Subcutaneous abdominal adipose tissue (tissue), 5 donors: Measurements from ENCODE around the gene GABRA4.

Experiments
- H3K27ac ChIP-seq: one replicate; pipeline ENCODE4 v1.7.0; 2013; ENCODE audit warnings: low read depth, mild to moderate bottlenecking, inconsistent platforms, low read length, moderate library complexity
- H3K27me3 ChIP-seq, 5 donors: one replicate each; pipeline ENCODE4 v1.7.0; 2013; ENCODE audit warnings: low read length in 5 of 5, inconsistent platforms in 1 of 5; ENCODE audit not compliant: control insufficient read depth in 5 of 5, insufficient read depth in 4 of 5
- H3K36me3 ChIP-seq, 5 donors: one replicate each; pipeline ENCODE4 v1.7.0; 2013; ENCODE audit warnings: low read length in 5 of 5; ENCODE audit not compliant: control insufficient read depth in 5 of 5, insufficient read depth in 5 of 5
- H3K4me1 ChIP-seq, 5 donors: one replicate each; pipeline ENCODE4 v1.7.0; 2013; ENCODE audit warnings: low read length in 5 of 5, mild to moderate bottlenecking in 3 of 5, moderate library complexity in 1 of 5; ENCODE audit not compliant: control insufficient read depth in 5 of 5, insufficient read depth in 5 of 5
- H3K4me3 ChIP-seq, 5 donors: one replicate each; pipeline ENCODE4 v1.7.0; 2013; ENCODE audit warnings: low read length in 5 of 5, low read depth in 1 of 5
- H3K9ac ChIP-seq, 5 donors: one replicate each; pipeline ENCODE4 v1.7.0; 2013; ENCODE audit warnings: low read length in 5 of 5, mild to moderate bottlenecking in 4 of 5, moderate library complexity in 3 of 5
- H3K9me3 ChIP-seq, 5 donors: one replicate each; pipeline ENCODE4 v1.7.0; 2013; ENCODE audit warnings: low read length in 5 of 5; ENCODE audit not compliant: control insufficient read depth in 5 of 5
- donor health status: healthy.
- donor health status: healthy.
- donor health status: healthy.
- donor health status: healthy.
- donor health status: healthy.

The GABRA4 gene

GRCh38 chr4:47012676-47013075 lies 19.3 kb upstream of the GABRA4 start:
- Histone ChIP-seq H3K27ac (no peak overlapping the region), H3K36me3 (no peaks in the 10 kb centered on the region), H3K4me3 (no peak overlapping the region), H3K9ac (no peak overlapping the region), H3K27me3 (no peaks in the 10 kb centered on the region), H3K4me1 (peaks cover 0 to 6% (median 4%) of the 10 kb centered on the region in 5 donors), H3K9me3 (no peaks in the 10 kb centered on the region)

- Histone ChIP-seq H3K4me3 (peak overlapping the region in 2 of 5 donors; percentile 3 to 29), H3K27me3 (no peaks in the 10 kb centered on the region), H3K36me3 (no peaks in the 10 kb centered on the region), H3K9me3 (no peaks in the 10 kb centered on the region), H3K4me1 (peaks cover 0 to 6% (median 4%) of the 10 kb centered on the region in 5 donors), H3K9ac (no peak overlapping the region), H3K27ac (no peak overlapping the region)
These were observed 17.6 kb upstream of the GABRA4 start for GRCh38 chr4:47010912-47011446.

GRCh38 chr4:47010347-47010911 lies 17.0 kb upstream of the GABRA4 start:
- H3K36me3 ChIP-seq = no peaks in the 10 kb centered on the region
- no peak overlapping the region for H3K27ac ChIP-seq
- H3K27me3 ChIP-seq = no peaks in the 10 kb centered on the region
- peaks cover 0 to 6% (median 4%) of the 10 kb centered on the region in 5 donors for H3K4me1 ChIP-seq
- peak overlapping the region in 1 of 5 donors; percentile 29 for H3K4me3 ChIP-seq
- H3K9ac ChIP-seq = no peak overlapping the region
- no peaks in the 10 kb centered on the region for H3K9me3 ChIP-seq

- Histone ChIP-seq H3K36me3 (no peaks in the 10 kb centered on the region), H3K4me1 (no peaks in the 10 kb centered on the region), H3K27ac (no peak overlapping the region), H3K9ac (no peak overlapping the region), H3K9me3 (no peaks in the 10 kb centered on the region), H3K27me3 (no peaks in the 10 kb centered on the region), H3K4me3 (no peak overlapping the region)
These were observed 9.2 kb upstream of the GABRA4 start for GRCh38 chr4:47002580-47002979.

GRCh38 chr4:47000406-47000805 lies 7.0 kb upstream of the GABRA4 start:
- Histone ChIP-seq H3K9ac (no peak overlapping the region), H3K4me3 (no peak overlapping the region)

GRCh38 chr4:46999566-46999965 lies 6.2 kb upstream of the GABRA4 start:
- Histone ChIP-seq H3K27ac (no peak overlapping the region), H3K9ac (no peak overlapping the region), H3K4me1 (no peaks in the 10 kb centered on the region), H3K27me3 (peaks cover 0 to 2% (median 0%) of the 10 kb centered on the region in 5 donors), H3K4me3 (no peak overlapping the region), H3K36me3 (no peaks in the 10 kb centered on the region), H3K9me3 (no peaks in the 10 kb centered on the region)

More at GRCh38 chr4:47000406-47000805, 7.0 kb upstream of the GABRA4 start:
- Histone ChIP-seq H3K4me1 (no peaks in the 10 kb centered on the region), H3K27ac (no peak overlapping the region), H3K36me3 (no peaks in the 10 kb centered on the region), H3K27me3 (no peaks in the 10 kb centered on the region), H3K9me3 (no peaks in the 10 kb centered on the region)

- Histone ChIP-seq H3K4me1 (peaks cover 0 to 13% (median 10%) of the 10 kb centered on the region in 5 donors), H3K9ac (no peak overlapping the region), H3K36me3 (no peaks in the 10 kb centered on the region), H3K9me3 (no peaks in the 10 kb centered on the region), H3K4me3 (peak overlapping the region in 1 of 5 donors; percentile 27), H3K27me3 (peaks cover 5 to 25% (median 20%) of the 10 kb centered on the region in 5 donors), H3K27ac (no peak overlapping the region)
These were observed 625 bp upstream of the GABRA4 start for GRCh38 chr4:46994007-46994405.

GRCh38 chr4:46992338-46992737 lies 1.0 kb downstream of the GABRA4 start:
- Histone ChIP-seq H3K27me3 (peaks cover 5 to 25% (median 22%) of the 10 kb centered on the region in 5 donors), H3K27ac (no peak overlapping the region), H3K9ac (no peak overlapping the region), H3K36me3 (no peaks in the 10 kb centered on the region), H3K4me1 (peaks cover 0 to 13% (median 10%) of the 10 kb centered on the region in 5 donors), H3K9me3 (no peaks in the 10 kb centered on the region), H3K4me3 (no peak overlapping the region)

GRCh38 chr4:46986922-46987638 lies 6.3 kb downstream of the GABRA4 start:
- H3K9me3 ChIP-seq = no peaks in the 10 kb centered on the region
- H3K27ac ChIP-seq = no peak overlapping the region
- H3K4me1 ChIP-seq = no peaks in the 10 kb centered on the region
- H3K4me3 ChIP-seq = no peak overlapping the region
- no peaks in the 10 kb centered on the region for H3K36me3 ChIP-seq
- no peak overlapping the region for H3K9ac ChIP-seq
- peaks cover 0 to 4% (median 2%) of the 10 kb centered on the region in 5 donors for H3K27me3 ChIP-seq

GRCh38 chr4:46984781-46985180 lies 8.6 kb downstream of the GABRA4 start:
- no peaks in the 10 kb centered on the region for H3K36me3 ChIP-seq
- H3K4me3 ChIP-seq = no peak overlapping the region
- no peaks in the 10 kb centered on the region for H3K9me3 ChIP-seq
- H3K4me1 ChIP-seq = no peaks in the 10 kb centered on the region
- H3K9ac ChIP-seq = no peak overlapping the region
- H3K27me3 ChIP-seq = peaks cover 0 to 2% (median 0%) of the 10 kb centered on the region in 5 donors
- H3K27ac ChIP-seq = no peak overlapping the region
